HEK293 (cell line): ENCODE results near the gene DCLRE1C.
"Not testable (repeated sequence)": the region's sequence is repeated elsewhere in the genome, so short reads cannot be mapped to it uniquely, and the experiment has no call there.

Source experiments
- CTCF ChIA-PET: fragments of 350-600 bp; formaldehyde crosslinking; extraction: SDS; loops from one replicate; lab custom pipeline; 2021; ENCODE audit warnings: antibody characterized with exemption; lab: Yijun Ruan, JAX
- POLR2A ChIA-PET: fragments of 300-600 bp; formaldehyde crosslinking; extraction: SDS; loops from one replicate; lab custom pipeline; 2020; ENCODE audit warnings: antibody characterized with exemption, inconsistent platforms; lab: Yijun Ruan, JAX
- H3K27ac ChIP-seq: fragments of 200-500 bp; sonication (Bioruptor generic); 2 replicates; pipeline ENCODE4 v1.5.1; 2014; ENCODE audit warnings: low read depth, low read length, control low read depth, inconsistent platforms; ENCODE audit errors: extremely low read depth
- H3K36me3 ChIP-seq, 2 experiments: fragments of 200-500 bp in 1 of 2; sonication (Bioruptor generic) in 1 of 2; 1 replicate in 1 of 2; 2 replicates in 1 of 2; pipeline ENCODE4 v1.5.1; 2014 to 2017; ENCODE audit warnings: inconsistent platforms in 2 of 2, low read length in 2 of 2; ENCODE audit not compliant: control insufficient read depth in 2 of 2, insufficient read depth in 1 of 2
- H3K4me1 ChIP-seq: fragments of 200-500 bp; sonication (Bioruptor generic); 2 replicates; pipeline ENCODE4 v1.5.1; 2014; ENCODE audit warnings: mild to moderate bottlenecking, low read length, inconsistent platforms; ENCODE audit not compliant: control insufficient read depth, insufficient read depth
- H3K4me3 ChIP-seq: 2 replicates; pipeline ENCODE4 v1.5.1; 2011; ENCODE audit warnings: low read depth, mild to moderate bottlenecking, control low read depth, low read length, moderate library complexity
- H3K9me3 ChIP-seq: fragments of 200-500 bp; sonication (Bioruptor generic); 2 replicates; pipeline ENCODE4 v1.5.1; 2014; ENCODE audit warnings: low read depth, low read length, inconsistent platforms; ENCODE audit not compliant: control insufficient read depth, insufficient read depth
- BCL11A ChIP-seq: fragments of 450-650 bp; formaldehyde crosslinking; IDR thresholded peaks from 2 replicates; pipeline ENCODE4 v1.5.1; 2016; ENCODE audit warnings: low read depth, missing biosample characterization, missing genetic modification characterization
- HOXD13 ChIP-seq: sonication (generic); formaldehyde crosslinking; IDR thresholded peaks from 2 replicates; pipeline ENCODE4 v1.8.0; 2022; ENCODE audit warnings: missing genetic modification reagents, borderline replicate concordance
- SETDB1 ChIP-seq: IDR thresholded peaks from one replicate; pipeline ENCODE4 v1.6.1; 2017; ENCODE audit warnings: mild to moderate bottlenecking, low read length, moderate library complexity, mixed read lengths; ENCODE audit not compliant: insufficient read length
- SP2 ChIP-seq: fragments of 450-650 bp; formaldehyde crosslinking; IDR thresholded peaks from 2 replicates; pipeline ENCODE4 v1.5.1; 2016; ENCODE audit warnings: missing biosample characterization, missing genetic modification characterization
- ZBTB48 ChIP-seq: fragments of 450-650 bp; formaldehyde crosslinking; IDR thresholded peaks from 2 replicates; pipeline ENCODE4 v1.5.1; 2016; ENCODE audit warnings: missing biosample characterization, missing genetic modification characterization
- ZIC2 ChIP-seq: fragments of 450-650 bp; formaldehyde crosslinking; IDR thresholded peaks from 2 replicates; pipeline ENCODE4 v1.5.1; 2016; ENCODE audit warnings: missing biosample characterization, missing genetic modification characterization
- ZNF121 ChIP-seq: fragments of 450-650 bp; formaldehyde crosslinking; IDR thresholded peaks from 2 replicates; pipeline ENCODE4 v1.5.1; 2016; ENCODE audit warnings: missing biosample characterization, missing genetic modification characterization
- ZNF157 ChIP-seq: fragments of 450-650 bp; formaldehyde crosslinking; IDR thresholded peaks from 2 replicates; pipeline ENCODE4 v1.5.1; 2016; ENCODE audit warnings: missing biosample characterization, missing genetic modification characterization
- ZNF394 ChIP-seq: fragments of 450-650 bp; formaldehyde crosslinking; IDR thresholded peaks from 2 replicates; pipeline ENCODE4 v1.5.1; 2016; ENCODE audit warnings: missing biosample characterization, missing genetic modification characterization, mild to moderate bottlenecking, moderate library complexity, borderline replicate concordance
- ZNF529 ChIP-seq: fragments of 450-650 bp; formaldehyde crosslinking; IDR thresholded peaks from 2 replicates; pipeline ENCODE4 v1.5.1; 2017; ENCODE audit warnings: missing genetic modification characterization, missing biosample characterization; ENCODE audit not compliant: insufficient replicate concordance
- ZNF558 ChIP-seq: fragments of 450-650 bp; formaldehyde crosslinking; IDR thresholded peaks from 2 replicates; pipeline ENCODE4 v1.5.1; 2016; ENCODE audit warnings: missing biosample characterization, missing genetic modification characterization
- ZNF626 ChIP-seq: fragments of 450-650 bp; sonication (Bioruptor Pico); formaldehyde crosslinking; IDR thresholded peaks from 2 replicates; pipeline ENCODE4 v1.5.1; 2018; ENCODE audit warnings: missing biosample characterization, missing genetic modification characterization, inconsistent platforms
- ZNF654 ChIP-seq: fragments of 450-650 bp; formaldehyde crosslinking; IDR thresholded peaks from 2 replicates; pipeline ENCODE4 v1.5.1; 2016; ENCODE audit warnings: low read depth, missing biosample characterization, missing genetic modification characterization
- ZNF707 ChIP-seq: fragments of 450-650 bp; formaldehyde crosslinking; IDR thresholded peaks from 2 replicates; pipeline ENCODE4 v1.5.1; 2016; ENCODE audit warnings: missing biosample characterization, missing genetic modification characterization
- ZNF747 ChIP-seq: fragments of 450-650 bp; formaldehyde crosslinking; IDR thresholded peaks from 2 replicates; pipeline ENCODE4 v1.5.1; 2016; ENCODE audit warnings: missing biosample characterization, missing genetic modification characterization
- ZNF776 ChIP-seq: fragments of 450-650 bp; formaldehyde crosslinking; IDR thresholded peaks from 2 replicates; pipeline ENCODE4 v1.5.0; 2017; ENCODE audit warnings: missing biosample characterization, missing genetic modification characterization, borderline replicate concordance
- ZNF777 ChIP-seq: fragments of 450-650 bp; formaldehyde crosslinking; IDR thresholded peaks from 2 replicates; pipeline ENCODE4 v1.5.1; 2017; ENCODE audit warnings: missing biosample characterization, missing genetic modification characterization, borderline replicate concordance
- ZNF791 ChIP-seq: fragments of 450-650 bp; formaldehyde crosslinking; IDR thresholded peaks from 2 replicates; pipeline ENCODE4 v1.5.1; 2016; ENCODE audit warnings: missing biosample characterization, missing genetic modification characterization
- ZNF843 ChIP-seq: fragments of 450-650 bp; formaldehyde crosslinking; IDR thresholded peaks from 2 replicates; pipeline ENCODE4 v1.5.1; 2016; ENCODE audit warnings: missing biosample characterization, missing genetic modification characterization
- ZSCAN18 ChIP-seq: fragments of 450-650 bp; formaldehyde crosslinking; IDR thresholded peaks from 2 replicates; pipeline ENCODE4 v1.5.1; 2016; ENCODE audit warnings: missing biosample characterization, missing genetic modification characterization
- TF ChIP-seq, protein P1 (sequence below): fragments of 450-650 bp; formaldehyde crosslinking; IDR thresholded peaks from 2 replicates; pipeline ENCODE4 v1.5.1; 2016; ENCODE audit warnings: missing biosample characterization, missing genetic modification characterization, low read depth
- TF ChIP-seq, protein P2 (sequence below): fragments of 450-650 bp; formaldehyde crosslinking; IDR thresholded peaks from 2 replicates; pipeline ENCODE4 v1.5.1; 2016; ENCODE audit warnings: missing biosample characterization, missing genetic modification characterization
- TF ChIP-seq, protein P3 (sequence below): fragments of 450-650 bp; formaldehyde crosslinking; IDR thresholded peaks from 2 replicates; pipeline ENCODE4 v1.5.1; 2016; ENCODE audit warnings: missing biosample characterization, missing genetic modification characterization

Gene DCLRE1C

DNA sequence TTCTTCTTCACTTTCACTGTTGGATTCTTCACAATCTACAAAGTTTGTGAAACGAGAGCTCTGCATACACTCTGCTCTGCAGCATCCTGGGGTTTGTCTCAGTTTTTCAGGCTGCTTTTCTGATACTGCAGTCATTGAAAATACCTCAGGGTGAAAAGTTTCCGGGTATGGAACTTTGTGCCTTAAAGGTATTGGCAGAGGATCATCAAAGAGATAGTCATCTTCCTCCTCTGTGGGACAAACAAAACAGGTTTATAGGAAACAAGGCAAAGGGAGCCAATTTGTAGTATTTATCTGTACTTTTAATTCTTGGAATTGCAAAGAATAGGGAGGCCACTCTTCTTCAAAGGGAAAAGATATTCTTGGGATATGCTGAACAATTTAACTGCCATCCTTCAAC lies 44.8 kb downstream of the DCLRE1C start (continued):
- TF ChIP-seq ZSCAN18 (tag by site-specific recombination) (no peak), ZNF626 (tag by site-specific recombination) (no peak), ZIC2 (no peak), ZNF654 (tag by site-specific recombination) (no peak)
- TF ChIP-seq, protein P1, sequence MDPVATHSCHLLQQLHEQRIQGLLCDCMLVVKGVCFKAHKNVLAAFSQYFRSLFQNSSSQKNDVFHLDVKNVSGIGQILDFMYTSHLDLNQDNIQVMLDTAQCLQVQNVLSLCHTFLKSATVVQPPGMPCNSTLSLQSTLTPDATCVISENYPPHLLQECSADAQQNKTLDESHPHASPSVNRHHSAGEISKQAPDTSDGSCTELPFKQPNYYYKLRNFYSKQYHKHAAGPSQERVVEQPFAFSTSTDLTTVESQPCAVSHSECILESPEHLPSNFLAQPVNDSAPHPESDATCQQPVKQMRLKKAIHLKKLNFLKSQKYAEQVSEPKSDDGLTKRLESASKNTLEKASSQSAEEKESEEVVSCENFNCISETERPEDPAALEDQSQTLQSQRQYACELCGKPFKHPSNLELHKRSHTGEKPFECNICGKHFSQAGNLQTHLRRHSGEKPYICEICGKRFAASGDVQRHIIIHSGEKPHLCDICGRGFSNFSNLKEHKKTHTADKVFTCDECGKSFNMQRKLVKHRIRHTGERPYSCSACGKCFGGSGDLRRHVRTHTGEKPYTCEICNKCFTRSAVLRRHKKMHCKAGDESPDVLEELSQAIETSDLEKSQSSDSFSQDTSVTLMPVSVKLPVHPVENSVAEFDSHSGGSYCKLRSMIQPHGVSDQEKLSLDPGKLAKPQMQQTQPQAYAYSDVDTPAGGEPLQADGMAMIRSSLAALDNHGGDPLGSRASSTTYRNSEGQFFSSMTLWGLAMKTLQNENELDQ (tag by site-specific recombination) = no peak

DNA sequence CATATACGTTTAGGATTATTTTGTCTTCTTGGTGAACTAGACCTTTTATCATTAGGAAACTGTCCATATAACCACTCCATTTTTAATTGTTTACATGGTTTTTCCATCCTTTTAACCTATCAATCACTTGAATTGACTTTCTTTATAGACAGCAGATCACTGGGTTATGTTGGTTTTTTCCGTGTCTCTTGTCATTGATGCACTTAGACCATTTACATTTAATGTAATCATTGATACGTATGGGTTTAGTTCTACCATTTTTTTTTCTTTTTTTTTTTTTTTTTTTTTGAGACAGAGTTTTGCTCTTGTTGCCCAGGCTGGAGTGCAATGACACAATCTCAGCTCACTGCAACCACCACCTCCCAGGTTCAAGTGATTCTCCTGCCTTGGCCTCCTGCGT lies 46.3 kb downstream of the DCLRE1C start:
- H3K4me1 ChIP-seq, H3K9me3 ChIP-seq, CTCF ChIA-PET, H3K4me3 ChIP-seq, H3K27ac ChIP-seq: not testable (repeated sequence)
- POLR2A ChIA-PET = interaction anchor here (0.7 kb wide), 1 partner anchor 45 kb away, joined by 3 read pairs; no protein-coding TSS in a partner anchor
- peaks cover 71 to 96% of the 10 kb centered on the region in 2 experiments for H3K36me3 ChIP-seq
- TF ChIP-seq ZNF558 (tag by site-specific recombination) = peak; percentile 89
- peak; percentile 73 for TF ChIP-seq SETDB1
- TF ChIP-seq, protein P2, sequence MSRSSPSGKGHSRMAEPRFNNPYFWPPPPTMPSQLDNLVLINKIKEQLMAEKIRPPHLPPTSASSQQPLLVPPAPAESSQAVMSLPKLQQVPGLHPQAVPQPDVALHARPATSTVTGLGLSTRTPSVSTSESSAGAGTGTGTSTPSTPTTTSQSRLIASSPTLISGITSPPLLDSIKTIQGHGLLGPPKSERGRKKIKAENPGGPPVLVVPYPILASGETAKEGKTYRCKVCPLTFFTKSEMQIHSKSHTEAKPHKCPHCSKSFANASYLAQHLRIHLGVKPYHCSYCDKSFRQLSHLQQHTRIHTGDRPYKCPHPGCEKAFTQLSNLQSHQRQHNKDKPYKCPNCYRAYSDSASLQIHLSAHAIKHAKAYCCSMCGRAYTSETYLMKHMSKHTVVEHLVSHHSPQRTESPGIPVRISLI (tag by site-specific recombination) = 0 out of 2 replicates have a peak, but pooled peaks have one; percentile 45

DNA sequence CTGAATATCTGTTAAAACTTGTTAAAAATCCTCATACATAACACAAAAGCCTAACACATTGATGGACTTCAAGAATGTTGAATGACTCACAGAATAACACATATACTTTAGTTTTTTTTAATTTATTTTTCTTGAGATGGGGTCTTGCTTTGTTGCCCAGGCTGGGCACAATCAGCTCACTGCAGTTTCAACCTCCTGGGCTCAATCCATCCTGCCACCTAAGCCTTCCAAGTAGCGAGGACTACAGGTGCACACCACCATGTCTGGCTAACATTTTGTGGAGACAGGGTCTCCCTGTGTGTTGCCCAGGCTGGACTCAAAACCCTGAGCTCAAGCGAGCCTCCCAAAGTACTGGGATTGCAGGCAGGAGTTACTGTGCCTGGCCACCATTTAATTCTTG lies 47.1 kb downstream of the DCLRE1C start:
- Histone ChIP-seq H3K4me3 (no peak overlapping the region), H3K9me3 (no peaks in the 10 kb centered on the region), H3K36me3 (peaks cover 72 to 96% of the 10 kb centered on the region in 2 experiments), H3K27ac (no peak overlapping the region), H3K4me1 (no peaks in the 10 kb centered on the region)
- peak; percentile 64; the same call in 1 of the 2 replicates for TF ChIP-seq ZNF121 (tag by site-specific recombination)
- TF ChIP-seq ZNF843 (tag by site-specific recombination) = no peak
- ChIA-PET CTCF (interaction anchor here (0.6 kb wide), 1 partner anchor 20 kb away, joined by 4 read pairs; no protein-coding TSS in a partner anchor), POLR2A (no interaction called here)

- Histone ChIP-seq H3K36me3 (peaks cover 73 to 96% of the 10 kb centered on the region in 2 experiments), H3K9me3 (no peaks in the 10 kb centered on the region), H3K27ac (no peak overlapping the region), H3K4me1 (no peaks in the 10 kb centered on the region), H3K4me3 (no peak overlapping the region)
- ChIA-PET POLR2A (no interaction called here), CTCF (no interaction called here)
- TF ChIP-seq ZNF776 (tag by site-specific recombination) (no peak), SP2 (tag by site-specific recombination) (no peak), BCL11A (tag by site-specific recombination) (no peak), ZBTB48 (tag by site-specific recombination) (no peak), ZNF747 (no peak), ZNF529 (tag by site-specific recombination) (no peak), ZNF157 (tag by site-specific recombination) (no peak), HOXD13 (no peak), ZNF777 (tag by site-specific recombination) (no peak), ZNF707 (tag by site-specific recombination) (no peak), ZNF791 (tag by site-specific recombination) (no peak), ZNF394 (tag by site-specific recombination) (no peak)
- TF ChIP-seq, protein P3, sequence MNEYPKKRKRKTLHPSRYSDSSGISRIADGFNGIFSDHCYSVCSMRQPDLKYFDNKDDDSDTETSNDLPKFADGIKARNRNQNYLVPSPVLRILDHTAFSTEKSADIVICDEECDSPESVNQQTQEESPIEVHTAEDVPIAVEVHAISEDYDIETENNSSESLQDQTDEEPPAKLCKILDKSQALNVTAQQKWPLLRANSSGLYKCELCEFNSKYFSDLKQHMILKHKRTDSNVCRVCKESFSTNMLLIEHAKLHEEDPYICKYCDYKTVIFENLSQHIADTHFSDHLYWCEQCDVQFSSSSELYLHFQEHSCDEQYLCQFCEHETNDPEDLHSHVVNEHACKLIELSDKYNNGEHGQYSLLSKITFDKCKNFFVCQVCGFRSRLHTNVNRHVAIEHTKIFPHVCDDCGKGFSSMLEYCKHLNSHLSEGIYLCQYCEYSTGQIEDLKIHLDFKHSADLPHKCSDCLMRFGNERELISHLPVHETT (tag by site-specific recombination) = no peak
- TF ChIP-seq, all 188 proteins: peak for 0
These were observed 48.0 kb downstream of the DCLRE1C start for GRCh38 chr10:14905890-14906289.
